Measurements from ENCODE around the gene ACR. TPM values are rescaled to one million over a fixed set of nuclear protein-coding genes. Genes with fewer than 3 reads are reported as not detected.
A peak's percentile ranks its signal among the peaks of the same experiment; 100 is the strongest.

Gene ACR
- polyA plus RNA-seq, 4 donors: 0.25 to 1.1 TPM; not detected in 2

- no peak for FAIRE-seq
- peaks cover 0 to 29% (median 0%) of the 10 kb centered on the region in 3 donors for H3K4me1 ChIP-seq (ENCODE audit: control insufficient read depth in 3 of 3, insufficient read depth in 2 of 3, low read depth in 1 of 3, low read length in 2 of 3)
- H3K27me3 ChIP-seq (ENCODE audit: control insufficient read depth in 3 of 3, insufficient read depth in 3 of 3, low read length in 3 of 3): no peaks in the 10 kb centered on the region
- peaks cover 0 to 15% (median 0%) of the 10 kb centered on the region in 3 donors for H3K36me3 ChIP-seq (ENCODE audit: control insufficient read depth in 3 of 3, insufficient read depth in 2 of 3, low read depth in 1 of 3, low read length in 3 of 3)
- H3K4me3 ChIP-seq (ENCODE audit: low read depth in 1 of 3, low read length in 3 of 3): peak overlapping the region in 1 of 3 donors; percentile 40
- no peak overlapping the region for H3K27ac ChIP-seq (ENCODE audit: low read depth in 1 of 3, low read length in 2 of 3)
- DNase-seq: no peak
- H3K9me3 ChIP-seq (ENCODE audit: control insufficient read depth in 2 of 2, insufficient read depth in 1 of 2, low read depth in 1 of 2, low read length in 1 of 2): no peaks in the 10 kb centered on the region
- 52 to 66% (median 60%) methylated on average over 21 of the region's 21 CpGs for WGBS, 3 donors
Observed at GRCh38 chr22:50696251-50696798, 41.7 kb upstream of the ACR start.

- Histone ChIP-seq H3K4me3 (ENCODE audit: low read depth in 1 of 3, low read length in 3 of 3) (peak overlapping the region in 2 of 3 donors; percentile 35 to 61), H3K4me1 (ENCODE audit: control insufficient read depth in 3 of 3, insufficient read depth in 2 of 3, low read depth in 1 of 3, low read length in 2 of 3) (peaks cover 0 to 33% (median 0%) of the 10 kb centered on the region in 3 donors), H3K36me3 (ENCODE audit: control insufficient read depth in 3 of 3, insufficient read depth in 2 of 3, low read depth in 1 of 3, low read length in 3 of 3) (peaks cover 0 to 21% (median 0%) of the 10 kb centered on the region in 3 donors), H3K9me3 (ENCODE audit: control insufficient read depth in 2 of 2, insufficient read depth in 1 of 2, low read depth in 1 of 2, low read length in 1 of 2) (no peaks in the 10 kb centered on the region), H3K27ac (ENCODE audit: low read depth in 1 of 3, low read length in 2 of 3) (no peak overlapping the region), H3K27me3 (ENCODE audit: control insufficient read depth in 3 of 3, insufficient read depth in 3 of 3, low read length in 3 of 3) (no peaks in the 10 kb centered on the region)
- DNase-seq (peak; percentile 14 to 64), FAIRE-seq (no peak)
- WGBS, 3 donors: 29 to 49% (median 32%) methylated on average over 26 to 57 of the region's 58 CpGs
Observed at GRCh38 chr22:50696799-50697561, 41.0 kb upstream of the ACR start.

GRCh38 chr22:50697667-50698506 lies 40.1 kb upstream of the ACR start:
- peak overlapping the region in 2 of 3 donors; percentile 35 to 61 for H3K4me3 ChIP-seq (ENCODE audit: low read depth in 1 of 3, low read length in 3 of 3)
- no peak for DNase-seq
- WGBS, 3 donors: 16 to 54% (median 29%) methylated on average over 25 to 54 of the region's 54 CpGs
- no peak for FAIRE-seq
- peaks cover 0 to 31% (median 0%) of the 10 kb centered on the region in 3 donors for H3K36me3 ChIP-seq (ENCODE audit: control insufficient read depth in 3 of 3, insufficient read depth in 2 of 3, low read depth in 1 of 3, low read length in 3 of 3)
- H3K4me1 ChIP-seq (ENCODE audit: control insufficient read depth in 3 of 3, insufficient read depth in 2 of 3, low read depth in 1 of 3, low read length in 2 of 3): peaks cover 0 to 33% (median 0%) of the 10 kb centered on the region in 3 donors
- no peaks in the 10 kb centered on the region for H3K9me3 ChIP-seq (ENCODE audit: control insufficient read depth in 2 of 2, insufficient read depth in 1 of 2, low read depth in 1 of 2, low read length in 1 of 2)
- peak overlapping the region in 1 of 3 donors; percentile 58 for H3K27ac ChIP-seq (ENCODE audit: low read depth in 1 of 3, low read length in 2 of 3)
- H3K27me3 ChIP-seq (ENCODE audit: control insufficient read depth in 3 of 3, insufficient read depth in 3 of 3, low read length in 3 of 3): no peaks in the 10 kb centered on the region

- DNase-seq: no peak
- peak overlapping the region in 1 of 3 donors; percentile 61 for H3K4me3 ChIP-seq (ENCODE audit: low read depth in 1 of 3, low read length in 3 of 3)
- H3K27me3 ChIP-seq (ENCODE audit: control insufficient read depth in 3 of 3, insufficient read depth in 3 of 3, low read length in 3 of 3): no peaks in the 10 kb centered on the region
- FAIRE-seq: no peak
- WGBS, 3 donors: 69 to 75% (median 70%) methylated on average over 11 to 12 of the region's 12 CpGs
- H3K36me3 ChIP-seq (ENCODE audit: control insufficient read depth in 3 of 3, insufficient read depth in 2 of 3, low read depth in 1 of 3, low read length in 3 of 3): peaks cover 0 to 37% (median 0%) of the 10 kb centered on the region in 3 donors
- no peaks in the 10 kb centered on the region for H3K9me3 ChIP-seq (ENCODE audit: control insufficient read depth in 2 of 2, insufficient read depth in 1 of 2, low read depth in 1 of 2, low read length in 1 of 2)
- H3K27ac ChIP-seq (ENCODE audit: low read depth in 1 of 3, low read length in 2 of 3): peak overlapping the region in 1 of 3 donors; percentile 95
- peaks cover 0 to 33% (median 0%) of the 10 kb centered on the region in 3 donors for H3K4me1 ChIP-seq (ENCODE audit: control insufficient read depth in 3 of 3, insufficient read depth in 2 of 3, low read depth in 1 of 3, low read length in 2 of 3)
Observed at GRCh38 chr22:50698546-50698945, 39.5 kb upstream of the ACR start.

GRCh38 chr22:50699001-50699755 lies 38.8 kb upstream of the ACR start:
- H3K36me3 ChIP-seq (ENCODE audit: control insufficient read depth in 3 of 3, insufficient read depth in 2 of 3, low read depth in 1 of 3, low read length in 3 of 3): peaks cover 0 to 43% (median 0%) of the 10 kb centered on the region in 3 donors
- peaks cover 0 to 33% (median 0%) of the 10 kb centered on the region in 3 donors for H3K4me1 ChIP-seq (ENCODE audit: control insufficient read depth in 3 of 3, insufficient read depth in 2 of 3, low read depth in 1 of 3, low read length in 2 of 3)
- H3K27me3 ChIP-seq (ENCODE audit: control insufficient read depth in 3 of 3, insufficient read depth in 3 of 3, low read length in 3 of 3): no peaks in the 10 kb centered on the region
- FAIRE-seq (no peak), DNase-seq (no peak)
- H3K27ac ChIP-seq (ENCODE audit: low read depth in 1 of 3, low read length in 2 of 3): peak overlapping the region in 1 of 3 donors; percentile 95
- H3K4me3 ChIP-seq (ENCODE audit: low read depth in 1 of 3, low read length in 3 of 3): peak overlapping the region in 1 of 3 donors; percentile 61
- 83 to 85% (median 84%) methylated on average over 14 to 15 of the region's 15 CpGs for WGBS, 3 donors
- no peaks in the 10 kb centered on the region for H3K9me3 ChIP-seq (ENCODE audit: control insufficient read depth in 2 of 2, insufficient read depth in 1 of 2, low read depth in 1 of 2, low read length in 1 of 2)

- FAIRE-seq: no peak
- peaks cover 0 to 33% (median 0%) of the 10 kb centered on the region in 3 donors for H3K4me1 ChIP-seq (ENCODE audit: control insufficient read depth in 3 of 3, insufficient read depth in 2 of 3, low read depth in 1 of 3, low read length in 2 of 3)
- no peaks in the 10 kb centered on the region for H3K9me3 ChIP-seq (ENCODE audit: control insufficient read depth in 2 of 2, insufficient read depth in 1 of 2, low read depth in 1 of 2, low read length in 1 of 2)
- H3K27ac ChIP-seq (ENCODE audit: low read depth in 1 of 3, low read length in 2 of 3): peak overlapping the region in 1 of 3 donors; percentile 95
- H3K27me3 ChIP-seq (ENCODE audit: control insufficient read depth in 3 of 3, insufficient read depth in 3 of 3, low read length in 3 of 3): no peaks in the 10 kb centered on the region
- 47 to 66% (median 54%) methylated on average over 14 to 15 of the region's 15 CpGs for WGBS, 3 donors
- H3K36me3 ChIP-seq (ENCODE audit: control insufficient read depth in 3 of 3, insufficient read depth in 2 of 3, low read depth in 1 of 3, low read length in 3 of 3): peaks cover 0 to 50% (median 0%) of the 10 kb centered on the region in 3 donors
- DNase-seq: no peak
- H3K4me3 ChIP-seq (ENCODE audit: low read depth in 1 of 3, low read length in 3 of 3): no peak overlapping the region
Observed at GRCh38 chr22:50699756-50700386, 38.1 kb upstream of the ACR start.

GRCh38 chr22:50700387-50701075 lies 37.5 kb upstream of the ACR start:
- no peaks in the 10 kb centered on the region for H3K9me3 ChIP-seq (ENCODE audit: control insufficient read depth in 2 of 2, insufficient read depth in 1 of 2, low read depth in 1 of 2, low read length in 1 of 2)
- peaks cover 0 to 33% (median 0%) of the 10 kb centered on the region in 3 donors for H3K4me1 ChIP-seq (ENCODE audit: control insufficient read depth in 3 of 3, insufficient read depth in 2 of 3, low read depth in 1 of 3, low read length in 2 of 3)
- peaks cover 0 to 55% (median 0%) of the 10 kb centered on the region in 3 donors for H3K36me3 ChIP-seq (ENCODE audit: control insufficient read depth in 3 of 3, insufficient read depth in 2 of 3, low read depth in 1 of 3, low read length in 3 of 3)
- no peak for FAIRE-seq
- WGBS, 3 donors: 51 to 69% (median 63%) methylated on average over 19 of the region's 19 CpGs
- peak overlapping the region in 1 of 3 donors; percentile 95 for H3K27ac ChIP-seq (ENCODE audit: low read depth in 1 of 3, low read length in 2 of 3)
- peak; percentile 25 to 94 for DNase-seq
- no peaks in the 10 kb centered on the region for H3K27me3 ChIP-seq (ENCODE audit: control insufficient read depth in 3 of 3, insufficient read depth in 3 of 3, low read length in 3 of 3)
- no peak overlapping the region for H3K4me3 ChIP-seq (ENCODE audit: low read depth in 1 of 3, low read length in 3 of 3)
